Keratinocyte (primary cell): ENCODE data around the gene ABCC11. TPM values are rescaled to one million over a fixed set of nuclear protein-coding genes. Genes with fewer than 3 reads are reported as not detected.

Source experiments
- DNase-seq: peaks from one replicate; pipeline ENCODE4 v3.0.0-alpha.2; 2011; ENCODE audit warnings: low read depth, missing footprints, low spot score
- FAIRE-seq: peaks from 2 replicates; lab custom pipeline; 2011; peaks lifted over from hg19 to GRCh38; lab: Jason Lieb, UNC
- H2AFZ ChIP-seq: 2 replicates; pipeline ENCODE4 v1.6.0; 2012; ENCODE audit warnings: low read length, control low read depth, inconsistent platforms; ENCODE audit not compliant: control insufficient read depth
- H3K27ac ChIP-seq: 2 replicates; pipeline ENCODE4 v1.5.1; 2011; ENCODE audit warnings: low read length; ENCODE audit not compliant: control insufficient read depth, insufficient read depth
- H3K27me3 ChIP-seq: 3 replicates; pipeline ENCODE4 v1.6.0; 2011; ENCODE audit warnings: low read length; ENCODE audit not compliant: control insufficient read depth, insufficient read depth; ENCODE audit errors: extremely low read depth
- H3K36me3 ChIP-seq, 2 experiments: 2 replicates in 1 of 2; 3 replicates in 1 of 2; pipeline ENCODE4 v1.5.1; 2011; ENCODE audit warnings: low read length in 2 of 2, mild to moderate bottlenecking in 1 of 2; ENCODE audit not compliant: control insufficient read depth in 2 of 2, insufficient read depth in 2 of 2; ENCODE audit errors: extremely low read depth in 1 of 2
- H3K4me1 ChIP-seq: 3 replicates; pipeline ENCODE4 v1.5.1; 2011; ENCODE audit warnings: low read length; ENCODE audit not compliant: control insufficient read depth, insufficient read depth; ENCODE audit errors: extremely low read depth
- H3K4me2 ChIP-seq: 3 replicates; pipeline ENCODE4 v1.6.0; 2011; ENCODE audit warnings: low read depth, low read length; ENCODE audit not compliant: control insufficient read depth, insufficient read depth; ENCODE audit errors: extremely low read depth
- H3K4me3 ChIP-seq, 3 experiments: fragments of 200-600 bp in 1 of 3; sonication (generic) in 1 of 3; 2 replicates in 2 of 3; 3 replicates in 1 of 3; pipeline ENCODE4 v1.5.1; 2011 to 2016; ENCODE audit warnings: low read length in 3 of 3, mild to moderate bottlenecking in 3 of 3, control low read depth in 2 of 3, inconsistent platforms in 1 of 3, low read depth in 1 of 3, mixed read lengths in 1 of 3, mixed run types in 1 of 3, moderate library complexity in 1 of 3; ENCODE audit not compliant: control insufficient read depth in 2 of 3, insufficient read depth in 2 of 3; ENCODE audit errors: extremely low read depth in 1 of 3
- H3K79me2 ChIP-seq: 2 replicates; pipeline ENCODE4 v1.6.0; 2012; ENCODE audit warnings: low read length; ENCODE audit not compliant: control insufficient read depth, insufficient read depth
- H3K9ac ChIP-seq: 3 replicates; pipeline ENCODE4 v1.6.0; 2011; ENCODE audit warnings: low read length; ENCODE audit not compliant: control insufficient read depth, insufficient read depth; ENCODE audit errors: extremely low read depth
- H3K9me1 ChIP-seq: 3 replicates; pipeline ENCODE4 v1.6.0; 2011; ENCODE audit warnings: low read length; ENCODE audit not compliant: control insufficient read depth, insufficient read depth; ENCODE audit errors: extremely low read depth
- H3K9me3 ChIP-seq: 2 replicates; pipeline ENCODE4 v1.5.1; 2012; ENCODE audit warnings: low read depth, low read length; ENCODE audit not compliant: control insufficient read depth
- H4K20me1 ChIP-seq: 3 replicates; pipeline ENCODE4 v1.6.0; 2011; ENCODE audit warnings: low read length; ENCODE audit not compliant: control insufficient read depth, insufficient read depth; ENCODE audit errors: extremely low read depth
- EZH2 ChIP-seq: IDR thresholded peaks from one replicate; pipeline ENCODE4 v1.6.1; 2012; ENCODE audit warnings: inconsistent platforms, mild to moderate bottlenecking, low read length, moderate library complexity
- dilution Hi-C: fragments of 300-500 bp; cut with MboI; formaldehyde crosslinking; loops from one replicate; pipeline ENCODE4 v1.7.0; 2020; ENCODE audit warnings: low sequenced_read_pairs; ENCODE audit not compliant: extremely low pct_ligation_motif_present
- polyA plus RNA-seq, 5 experiments: library from polyadenylated mRNA; depleted of rRNA in 3 of 5; stranded (reverse) in 3 of 5; stranded (forward) in 1 of 5; unstranded in 1 of 5; fragments of >200 nt; gene quantifications; 1 replicate in 1 of 5; 2 replicates in 3 of 5; 3 replicates in 1 of 5; pipeline versions ENCODE4 v1.2.1 to v1.2.3, GENCODE V29; 2011 to 2012; ENCODE audit warnings: missing spikeins in 2 of 5, low read depth in 1 of 5, low replicate concordance in 1 of 5
- TF ChIP-seq, protein P1 (sequence below), 3 experiments: IDR thresholded peaks in 1 of 3; conservative IDR thresholded peaks in 1 of 3; optimal IDR thresholded peaks in 1 of 3; 2 replicates in 2 of 3; 3 replicates in 1 of 3; pipeline versions ENCODE3 to v1.5.1; 2011; ENCODE audit warnings: low read length in 3 of 3, mild to moderate bottlenecking in 3 of 3, moderate library complexity in 2 of 3, control low read depth in 1 of 3, inconsistent platforms in 1 of 3; ENCODE audit not compliant: insufficient read depth in 2 of 3; ENCODE audit errors: extremely low read depth in 1 of 3

Gene ABCC11
- polyA plus RNA-seq, 1 donor (not counting 4 experiments of a cell fraction or from before 2014, with no cell fraction given) = 0.33 TPM

DNA sequence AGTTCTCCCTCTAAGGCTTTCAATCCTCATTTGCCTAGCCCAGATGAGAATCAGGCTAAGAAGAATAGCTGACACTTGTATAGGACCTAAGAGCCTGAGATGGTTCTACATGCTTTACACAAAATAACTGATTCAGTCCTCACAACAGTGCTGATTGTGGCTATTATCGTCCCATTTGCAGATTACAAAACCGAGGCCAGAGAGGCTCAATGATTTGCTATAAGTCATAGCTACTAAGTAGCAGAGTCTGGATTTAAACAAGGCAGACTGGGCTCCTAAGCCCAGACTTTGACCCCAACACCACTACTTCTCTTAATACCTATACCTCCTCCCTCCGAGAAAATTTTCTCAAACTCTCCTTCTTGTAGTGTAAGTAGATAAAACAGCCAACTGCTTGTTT is 114.6 kb downstream of the ABCC11 start:
- FAIRE-seq = no peak
- no peak overlapping the region for H2AFZ ChIP-seq
- TF ChIP-seq, protein P1, sequence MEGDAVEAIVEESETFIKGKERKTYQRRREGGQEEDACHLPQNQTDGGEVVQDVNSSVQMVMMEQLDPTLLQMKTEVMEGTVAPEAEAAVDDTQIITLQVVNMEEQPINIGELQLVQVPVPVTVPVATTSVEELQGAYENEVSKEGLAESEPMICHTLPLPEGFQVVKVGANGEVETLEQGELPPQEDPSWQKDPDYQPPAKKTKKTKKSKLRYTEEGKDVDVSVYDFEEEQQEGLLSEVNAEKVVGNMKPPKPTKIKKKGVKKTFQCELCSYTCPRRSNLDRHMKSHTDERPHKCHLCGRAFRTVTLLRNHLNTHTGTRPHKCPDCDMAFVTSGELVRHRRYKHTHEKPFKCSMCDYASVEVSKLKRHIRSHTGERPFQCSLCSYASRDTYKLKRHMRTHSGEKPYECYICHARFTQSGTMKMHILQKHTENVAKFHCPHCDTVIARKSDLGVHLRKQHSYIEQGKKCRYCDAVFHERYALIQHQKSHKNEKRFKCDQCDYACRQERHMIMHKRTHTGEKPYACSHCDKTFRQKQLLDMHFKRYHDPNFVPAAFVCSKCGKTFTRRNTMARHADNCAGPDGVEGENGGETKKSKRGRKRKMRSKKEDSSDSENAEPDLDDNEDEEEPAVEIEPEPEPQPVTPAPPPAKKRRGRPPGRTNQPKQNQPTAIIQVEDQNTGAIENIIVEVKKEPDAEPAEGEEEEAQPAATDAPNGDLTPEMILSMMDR (optimal IDR thresholded peaks at IDR 0.05 in 1 of 3, IDR thresholded peaks at IDR 0.05 in 1 of 3, conservative IDR thresholded peaks at IDR 0.05 in 1 of 3; ENCODE audit: extremely low read depth in 1 of 3, insufficient read depth in 2 of 3, low read length in 3 of 3) = no peak
- dilution Hi-C loops = no loop called here
- H4K20me1 ChIP-seq = no peaks in the 10 kb centered on the region
- no peaks in the 10 kb centered on the region for H3K9me1 ChIP-seq
- H3K79me2 ChIP-seq = no peaks in the 10 kb centered on the region
- no peak for DNase-seq
- H3K27me3 ChIP-seq = no peaks in the 10 kb centered on the region
- H3K27ac ChIP-seq = no peak overlapping the region
- no peak overlapping the region for H3K4me2 ChIP-seq
- no peaks in the 10 kb centered on the region for H3K9me3 ChIP-seq
- H3K36me3 ChIP-seq = no peaks in the 10 kb centered on the region
- H3K4me1 ChIP-seq = no peaks in the 10 kb centered on the region
- H3K9ac ChIP-seq = no peak overlapping the region
- no peak overlapping the region for H3K4me3 ChIP-seq

DNA sequence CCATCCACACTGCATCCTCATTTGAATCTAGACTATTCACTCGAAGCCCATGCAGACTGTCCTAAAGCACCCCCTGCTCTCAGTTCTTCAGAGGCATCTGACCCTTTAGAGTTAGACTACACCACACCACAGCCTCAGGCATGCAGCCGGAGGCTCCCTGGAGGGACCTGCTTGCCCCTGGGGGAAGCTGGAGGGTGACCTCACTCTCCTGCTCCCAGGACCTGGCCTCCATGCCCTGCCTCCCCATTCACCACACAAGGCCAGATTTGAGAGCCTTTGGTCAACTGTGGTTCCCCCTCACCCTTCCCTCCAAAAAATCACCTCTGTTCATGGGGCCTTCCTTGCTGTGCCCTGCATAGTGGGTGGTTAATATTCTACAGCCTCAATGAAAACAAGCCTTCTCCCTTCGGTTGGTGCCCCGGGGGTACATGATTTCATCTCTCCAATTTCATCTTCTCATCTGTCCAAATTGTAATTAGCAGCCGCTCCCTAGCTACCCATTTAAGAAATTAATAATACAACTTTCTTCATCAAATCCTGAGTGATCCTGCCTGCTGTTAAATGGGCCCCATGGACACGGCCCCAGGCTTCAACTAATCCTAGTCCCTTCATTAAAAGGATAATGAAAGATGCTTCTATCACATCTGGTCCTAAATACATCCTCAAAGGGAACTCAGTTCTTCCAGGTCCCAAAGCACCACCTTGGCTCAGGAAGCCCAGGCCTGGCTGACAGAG is 116.0 kb downstream of the ABCC11 start:
- H3K4me2 ChIP-seq = no peak overlapping the region
- no peak for DNase-seq
- H4K20me1 ChIP-seq = no peaks in the 10 kb centered on the region
- no peaks in the 10 kb centered on the region for H3K9me1 ChIP-seq
- no peaks in the 10 kb centered on the region for H3K27me3 ChIP-seq
- H3K36me3 ChIP-seq = no peaks in the 10 kb centered on the region
- peaks cover 8% of the 10 kb centered on the region for H3K4me1 ChIP-seq
- FAIRE-seq = no peak
- no peak overlapping the region for H3K9ac ChIP-seq
- no peak overlapping the region for H2AFZ ChIP-seq
- H3K4me3 ChIP-seq = no peak overlapping the region
- H3K9me3 ChIP-seq = no peaks in the 10 kb centered on the region
- no peak overlapping the region for H3K27ac ChIP-seq
- TF ChIP-seq, protein P1 (optimal IDR thresholded peaks at IDR 0.05 in 1 of 3, IDR thresholded peaks at IDR 0.05 in 1 of 3, conservative IDR thresholded peaks at IDR 0.05 in 1 of 3; ENCODE audit: extremely low read depth in 1 of 3, insufficient read depth in 2 of 3, low read length in 3 of 3) = no peak
- no peak for TF ChIP-seq EZH2
- dilution Hi-C loops = no loop called here
- H3K79me2 ChIP-seq = no peaks in the 10 kb centered on the region
